K562 (cell line): ENCODE data around the gene KLK7.
A peak's percentile ranks its signal among the peaks of the same experiment; 100 is the strongest.

ENCODE experiments used
- CREB1 ChIP-seq, 2 experiments: sonication (generic) in 1 of 2; formaldehyde crosslinking in 1 of 2; IDR thresholded peaks; 2 replicates each; pipeline versions ENCODE4 v1.6.1 to v1.8.0; 2012 to 2022; ENCODE audit warnings: inconsistent platforms in 1 of 2, mild to moderate bottlenecking in 1 of 2, missing genetic modification reagents in 1 of 2, moderate library complexity in 1 of 2
- EHMT2 ChIP-seq: fragments of 450-650 bp; IDR thresholded peaks from 2 replicates; pipeline ENCODE4 v1.6.1; 2018; ENCODE audit warnings: antibody characterized with exemption
- HMG20B ChIP-seq: fragments of 250-450 bp; sonication (Bioruptor Pico); IDR thresholded peaks from 2 replicates; pipeline ENCODE4 v1.5.0; 2021; ENCODE audit warnings: mild to moderate bottlenecking
- NFATC3 ChIP-seq: fragments of 450-650 bp; IDR thresholded peaks from 2 replicates; pipeline ENCODE4 v1.6.1; 2017; ENCODE audit warnings: mild to moderate bottlenecking
- POLR2A ChIP-seq: fragments of 450-650 bp; conservative IDR thresholded peaks from 2 replicates; pipeline ENCODE4 v1.6.1; 2016
- SNIP1 ChIP-seq: fragments of 450-650 bp; IDR thresholded peaks from 2 replicates; pipeline ENCODE4 v1.7.1; 2017; ENCODE audit warnings: low read depth, mild to moderate bottlenecking
- TAF1 ChIP-seq: IDR thresholded peaks from 2 replicates; pipeline ENCODE4 v1.6.1; 2011; ENCODE audit warnings: mild to moderate bottlenecking, low read length, moderate library complexity; ENCODE audit not compliant: insufficient read depth, control insufficient read depth, severe bottlenecking; ENCODE audit errors: extremely low read depth
- U2AF1 ChIP-seq: fragments of 200-400 bp; formaldehyde crosslinking; optimal IDR thresholded peaks from 2 replicates; pipeline ENCODE3; 2017; ENCODE audit warnings: mild to moderate bottlenecking, low read depth, low read length, moderate library complexity
- ZFP91 ChIP-seq: sonication (generic); formaldehyde crosslinking; IDR thresholded peaks from 2 replicates; pipeline ENCODE4 v1.8.0; 2022; ENCODE audit warnings: mild to moderate bottlenecking, missing genetic modification reagents
- ZNF561 ChIP-seq: fragments of 450-650 bp; formaldehyde crosslinking; conservative IDR thresholded peaks from 2 replicates; pipeline ENCODE4 v1.4.0; 2020; ENCODE audit warnings: mild to moderate bottlenecking, moderate library complexity
- TF ChIP-seq, protein P1 (sequence below), 2 experiments: fragments of 450-650 bp in 1 of 2; sonication (generic) in 1 of 2; formaldehyde crosslinking in 1 of 2; IDR thresholded peaks in 1 of 2; conservative IDR thresholded peaks in 1 of 2; 2 replicates each; pipeline versions ENCODE4 v1.6.1 to v1.8.1; 2016 to 2023; ENCODE audit warnings: mild to moderate bottlenecking in 2 of 2, moderate library complexity in 2 of 2, inconsistent platforms in 1 of 2, missing genetic modification reagents in 1 of 2

GRCh38 chr19:51002542-51003311, 19.0 kb upstream of the KLK7 start:
- no peak for TF ChIP-seq NFATC3
- TF ChIP-seq SNIP1, result no peak
- TF ChIP-seq, protein P1, sequence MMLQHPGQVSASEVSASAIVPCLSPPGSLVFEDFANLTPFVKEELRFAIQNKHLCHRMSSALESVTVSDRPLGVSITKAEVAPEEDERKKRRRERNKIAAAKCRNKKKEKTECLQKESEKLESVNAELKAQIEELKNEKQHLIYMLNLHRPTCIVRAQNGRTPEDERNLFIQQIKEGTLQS (IDR thresholded peaks at IDR 0.05), result peak; percentile 100
- TF ChIP-seq, protein P1 (CRISPR knock-in tag; conservative IDR thresholded peaks at IDR 0.05), result no peak
- TF ChIP-seq ZFP91 (CRISPR knock-in tag), result no peak
- peak; percentile 87 for TF ChIP-seq CREB1 (IDR thresholded peaks at IDR 0.05)
- peak; percentile 91 for TF ChIP-seq CREB1 (CRISPR knock-in tag; IDR thresholded peaks at IDR 0.05)
- peak; percentile 60 for TF ChIP-seq POLR2A
- TF ChIP-seq EHMT2, result no peak
- TF ChIP-seq U2AF1, result no peak
- TF ChIP-seq HMG20B (CRISPR knock-in tag), result no peak
- TF ChIP-seq ZNF561 (CRISPR knock-in tag), result no peak
- no peak for TF ChIP-seq TAF1
